Activated B cell treated with CpG ODN at 0.5 μM for 24 hours (primary cell): ENCODE data around the gene PBX2. TPM values are rescaled to one million over a fixed set of nuclear protein-coding genes. Genes with fewer than 3 reads are reported as not detected.

ENCODE experiments used
- ATAC-seq: fragments of 200-7000 bp; cut with Tn5 transposase; one replicate; pipeline ENCODE4 v1.10.0; 2021; ENCODE audit warnings: low read depth, mild to moderate bottlenecking, moderate library complexity
- CTCF ChIA-PET: fragments of 350-600 bp; sonication (Branson Sonifier 250); formaldehyde crosslinking; loops from one replicate; lab custom pipeline; 2021; ENCODE audit warnings: antibody characterized with exemption; lab: Charles Lee
- POLR2A ChIA-PET: fragments of 350-600 bp; sonication (Branson Sonifier 250); formaldehyde crosslinking; loops from one replicate; lab custom pipeline; 2021; ENCODE audit warnings: antibody characterized with exemption; lab: Charles Lee
- DNase-seq: peaks from one replicate; pipeline ENCODE4 v3.0.0; 2022
- H3K27ac Mint-ChIP-seq: one replicate; pipeline ENCODE4 v1.8.0; 2020; ENCODE audit warnings: mixed read lengths
- H3K27me3 Mint-ChIP-seq: one replicate; pipeline ENCODE4 v1.8.0; 2021; ENCODE audit warnings: mixed read lengths
- H3K36me3 Mint-ChIP-seq: one replicate; pipeline ENCODE4 v1.8.0; 2021; ENCODE audit warnings: low read depth, mixed read lengths
- H3K4me1 Mint-ChIP-seq: one replicate; pipeline ENCODE4 v1.8.0; 2021; ENCODE audit warnings: mixed read lengths
- H3K4me3 Mint-ChIP-seq: one replicate; pipeline ENCODE4 v1.8.0; 2020; ENCODE audit warnings: mild to moderate bottlenecking, mixed read lengths
- H3K9me3 Mint-ChIP-seq: one replicate; pipeline ENCODE4 v1.8.0; 2020; ENCODE audit warnings: mixed read lengths
- CTCF ChIP-seq: fragments of 200-600 bp; IDR thresholded peaks from one replicate; pipeline ENCODE4 v1.8.0; 2022; ENCODE audit warnings: antibody characterized with exemption, mild to moderate bottlenecking
- intact Hi-C: fragments of 100-400 bp; cut with micrococcal nuclease; formaldehyde crosslinking; loops from one replicate; pipeline ENCODE4 v1.15.1; 2024
- total RNA-seq: library from RNA; stranded (reverse); gene quantifications from 2 replicates; pipeline ENCODE4 v1.2.3, GENCODE V29; 2022

Gene PBX2
- total RNA-seq, 1 donor from 2014 or later, result 153 TPM

GRCh38 chr6:32163559-32164258, 26.3 kb downstream of the PBX2 start:
- no peak for TF ChIP-seq CTCF
- H3K4me1 Mint-ChIP-seq, result peaks cover 4% of the 10 kb centered on the region
- ATAC-seq (no peak), DNase-seq (no peak)
- H3K27ac Mint-ChIP-seq, result no peak overlapping the region
- intact Hi-C loops, result no loop called here
- CTCF ChIA-PET, result interaction anchor here (1.6 kb wide), 1 partner anchor 9 kb away, joined by 4 read pairs; no protein-coding TSS in a partner anchor
- H3K36me3 Mint-ChIP-seq, result peaks cover 11% of the 10 kb centered on the region
- H3K9me3 Mint-ChIP-seq, result no peaks in the 10 kb centered on the region
- no peak overlapping the region for H3K4me3 Mint-ChIP-seq
- no peaks in the 10 kb centered on the region for H3K27me3 Mint-ChIP-seq
- POLR2A ChIA-PET, result interaction anchor here (0.5 kb wide), 1 partner anchor 44 kb away, joined by 9 read pairs; no protein-coding TSS in a partner anchor

- no peaks in the 10 kb centered on the region for H3K9me3 Mint-ChIP-seq
Observed at GRCh38 chr6:32158052-32158451, 31.9 kb downstream of the PBX2 start.

GRCh38 chr6:32156891-32157290, 33.1 kb downstream of the PBX2 start:
- Mint-ChIP-seq H3K4me3 (no peak overlapping the region), H3K36me3 (no peaks in the 10 kb centered on the region), H3K27ac (no peak overlapping the region), H3K9me3 (no peaks in the 10 kb centered on the region), H3K27me3 (peaks cover 9% of the 10 kb centered on the region), H3K4me1 (peaks cover 25% of the 10 kb centered on the region)
- intact Hi-C loops, result loop anchor here (10.0 kb wide), 1 partner anchor 112 kb away; no protein-coding TSS in a partner anchor
- TF ChIP-seq CTCF, result no peak
- POLR2A ChIA-PET, result interaction anchor here (0.7 kb wide), 1 partner anchor 14 kb away, joined by 3 read pairs; no protein-coding TSS in a partner anchor
- DNase-seq (no peak), ATAC-seq (no peak)
- CTCF ChIA-PET, result no interaction called here

More at GRCh38 chr6:32158052-32158451, 31.9 kb downstream of the PBX2 start:
- Mint-ChIP-seq H3K27me3 (peaks cover 3% of the 10 kb centered on the region), H3K4me1 (peaks cover 20% of the 10 kb centered on the region), H3K27ac (no peak overlapping the region), H3K4me3 (no peak overlapping the region), H3K36me3 (no peaks in the 10 kb centered on the region)
- POLR2A ChIA-PET, result no interaction called here
- ATAC-seq (no peak), DNase-seq (no peak)
- TF ChIP-seq CTCF, result no peak
- intact Hi-C loops, result loop anchor here (10.0 kb wide), 1 partner anchor 113 kb away; no protein-coding TSS in a partner anchor
- CTCF ChIA-PET, result no interaction called here

GRCh38 chr6:32154514-32155161, 35.4 kb downstream of the PBX2 start:
- Mint-ChIP-seq H3K4me1 (peaks cover 28% of the 10 kb centered on the region), H3K27ac (peak overlapping the region; percentile 53)
- intact Hi-C loops, result loop anchor here (1.0 to 10.0 kb wide), 6 partner anchors 22 to 110 kb away; partner anchors contain the start of genes AGPAT1, FKBPL and PBX2

More at GRCh38 chr6:32154514-32155161, 35.4 kb downstream of the PBX2 start:
- no peak for TF ChIP-seq CTCF
- POLR2A ChIA-PET, result interaction anchor here (0.6 to 1.2 kb wide), 4 partner anchors 16 to 41 kb away, joined by 3 to 8 read pairs (median 5); partner anchors contain the start of gene PBX2
- no peaks in the 10 kb centered on the region for H3K9me3 Mint-ChIP-seq
- H3K27me3 Mint-ChIP-seq, result peaks cover 24% of the 10 kb centered on the region
- H3K36me3 Mint-ChIP-seq, result no peaks in the 10 kb centered on the region
- peak overlapping the region; percentile 96 for H3K4me3 Mint-ChIP-seq
- ATAC-seq (peak; percentile 89), DNase-seq (no peak)
- CTCF ChIA-PET, result interaction anchor here (1.0 to 1.3 kb wide), 4 partner anchors 9 to 41 kb away, joined by 3 to 10 read pairs (median 4); no protein-coding TSS in a partner anchor
